Measurements from ENCODE around the gene PTPN12. TPM values are rescaled to one million over a fixed set of nuclear protein-coding genes. Genes with fewer than 3 reads are reported as not detected.

PTPN12 gene
- total RNA-seq, 4 donors from 2014 or later: 64.6 to 130 (median 95.5) TPM

GRCh38 chr7:77548206-77548605, 11.1 kb downstream of the PTPN12 start:
- peak overlapping the region; percentile 36 for H3K27ac ChIP-seq
- DNase-seq (ENCODE audit: low spot score in 2 of 2): no peak
- peaks cover 50% of the 10 kb centered on the region for H3K4me1 ChIP-seq
- WGBS: 68% methylated on average over 3 of the region's 3 CpGs
- no peak for TF ChIP-seq POLR2A (IDR thresholded peaks at IDR 0.05)
- no peak for TF ChIP-seq POLR2AphosphoS5 (IDR thresholded peaks at IDR 0.05)
- no peak for TF ChIP-seq CTCF (IDR thresholded peaks at IDR 0.05)
- TF ChIP-seq EP300 (IDR thresholded peaks at IDR 0.05): no peak
- no peak overlapping the region for H3K4me3 ChIP-seq
- H3K9me3 ChIP-seq: no peaks in the 10 kb centered on the region
- no peaks in the 10 kb centered on the region for H3K27me3 ChIP-seq
- no peaks in the 10 kb centered on the region for H3K36me3 ChIP-seq

DNA sequence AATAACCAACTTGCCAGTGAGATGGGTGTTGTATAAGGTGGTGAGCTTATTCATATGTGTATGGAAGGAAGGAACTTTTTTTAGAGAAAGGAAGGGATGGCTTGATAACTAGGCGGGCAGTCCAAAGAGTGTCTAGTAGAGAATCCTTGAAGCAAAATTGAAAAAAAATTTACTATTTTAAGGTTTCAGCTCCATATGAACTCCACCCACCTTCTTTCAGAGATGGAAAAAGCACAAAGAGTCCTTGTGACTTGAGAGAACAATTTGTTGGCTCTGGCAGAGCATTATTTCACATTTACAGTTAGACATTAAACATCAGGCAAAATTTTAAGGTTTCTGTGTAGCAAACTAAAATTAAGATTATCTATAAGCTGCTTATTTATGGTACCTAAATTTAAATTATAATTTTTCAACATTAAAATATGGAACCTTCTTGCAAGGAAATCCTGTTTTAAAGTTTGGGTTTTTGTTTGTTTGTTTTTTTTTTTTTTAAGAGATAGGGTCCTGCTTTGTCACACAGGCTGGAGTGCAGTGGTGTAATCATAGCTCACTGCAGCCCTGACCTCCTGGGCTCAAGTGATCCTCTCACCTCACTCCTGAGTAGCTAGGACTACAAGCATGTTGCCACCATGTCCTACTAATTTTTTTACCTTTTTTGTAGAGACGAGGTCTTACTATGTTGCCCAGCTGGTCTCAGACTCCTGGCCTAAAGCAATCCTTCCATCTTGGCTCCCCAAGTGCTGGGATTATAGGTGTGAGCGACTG, 12.2 kb downstream of the PTPN12 start:
- Histone ChIP-seq H3K27me3 (no peaks in the 10 kb centered on the region), H3K4me1 (peaks cover 45% of the 10 kb centered on the region)
- 78% methylated on average over 3 of the region's 3 CpGs for WGBS

GRCh38 chr7:77550586-77550985, 13.5 kb downstream of the PTPN12 start:
- Histone ChIP-seq H3K27ac (peak overlapping the region; percentile 67), H3K36me3 (no peaks in the 10 kb centered on the region), H3K4me1 (peaks cover 41% of the 10 kb centered on the region), H3K27me3 (no peaks in the 10 kb centered on the region), H3K9me3 (no peaks in the 10 kb centered on the region), H3K4me3 (no peak overlapping the region)
- DNase-seq (ENCODE audit: low spot score in 2 of 2): no peak
- TF ChIP-seq POLR2A (IDR thresholded peaks at IDR 0.05) (no peak), CTCF (IDR thresholded peaks at IDR 0.05) (no peak), EP300 (IDR thresholded peaks at IDR 0.05) (no peak), POLR2AphosphoS5 (IDR thresholded peaks at IDR 0.05) (no peak)
- WGBS: 64% methylated on average over 3 of the region's 3 CpGs

More for the DNA sequence above, 12.2 kb downstream of the PTPN12 start:
- no peak for DNase-seq (ENCODE audit: low spot score in 2 of 2)
- H3K9me3 ChIP-seq: no peaks in the 10 kb centered on the region
- no peak overlapping the region for H3K4me3 ChIP-seq
- H3K36me3 ChIP-seq: no peaks in the 10 kb centered on the region
- no peak for TF ChIP-seq EP300 (IDR thresholded peaks at IDR 0.05)
- TF ChIP-seq POLR2AphosphoS5 (IDR thresholded peaks at IDR 0.05): no peak
- TF ChIP-seq POLR2A (IDR thresholded peaks at IDR 0.05): no peak
- TF ChIP-seq CTCF (IDR thresholded peaks at IDR 0.05): no peak
- peak overlapping the region; percentile 67 for H3K27ac ChIP-seq

DNA sequence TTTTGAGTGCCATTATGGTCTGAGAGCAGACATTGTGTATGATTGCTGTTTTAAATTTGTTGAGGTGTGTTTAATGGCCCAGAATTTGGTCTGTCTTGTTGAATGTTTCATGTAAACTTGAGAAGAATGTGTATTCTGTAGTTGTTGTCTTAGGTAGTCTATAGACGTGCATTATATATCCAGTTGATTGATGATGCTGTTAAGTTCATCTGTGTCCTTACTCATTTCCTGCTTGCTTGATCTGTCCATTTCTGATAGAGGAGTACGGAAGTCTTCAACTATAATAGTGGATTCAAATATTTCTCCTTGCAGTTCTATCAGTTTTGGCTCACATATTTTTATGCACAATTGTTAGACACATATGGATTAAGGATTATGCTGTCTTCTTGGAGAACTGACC, 16.0 kb downstream of the PTPN12 start:
- peaks cover 31% of the 10 kb centered on the region for H3K4me1 ChIP-seq

More for the DNA sequence above, 16.0 kb downstream of the PTPN12 start:
- TF ChIP-seq EP300 (IDR thresholded peaks at IDR 0.05) (no peak), CTCF (IDR thresholded peaks at IDR 0.05) (no peak), POLR2A (IDR thresholded peaks at IDR 0.05) (no peak), POLR2AphosphoS5 (IDR thresholded peaks at IDR 0.05) (no peak)
- H3K27ac ChIP-seq: no peak overlapping the region
- H3K36me3 ChIP-seq: no peaks in the 10 kb centered on the region
- no peaks in the 10 kb centered on the region for H3K27me3 ChIP-seq
- H3K9me3 ChIP-seq: no peaks in the 10 kb centered on the region
- DNase-seq (ENCODE audit: low spot score in 2 of 2): no peak
- no peak overlapping the region for H3K4me3 ChIP-seq
- 87% methylated on average over 2 of the region's 2 CpGs for WGBS
